ENCODE data around the gene AGRN.

AGRN gene

DNA sequence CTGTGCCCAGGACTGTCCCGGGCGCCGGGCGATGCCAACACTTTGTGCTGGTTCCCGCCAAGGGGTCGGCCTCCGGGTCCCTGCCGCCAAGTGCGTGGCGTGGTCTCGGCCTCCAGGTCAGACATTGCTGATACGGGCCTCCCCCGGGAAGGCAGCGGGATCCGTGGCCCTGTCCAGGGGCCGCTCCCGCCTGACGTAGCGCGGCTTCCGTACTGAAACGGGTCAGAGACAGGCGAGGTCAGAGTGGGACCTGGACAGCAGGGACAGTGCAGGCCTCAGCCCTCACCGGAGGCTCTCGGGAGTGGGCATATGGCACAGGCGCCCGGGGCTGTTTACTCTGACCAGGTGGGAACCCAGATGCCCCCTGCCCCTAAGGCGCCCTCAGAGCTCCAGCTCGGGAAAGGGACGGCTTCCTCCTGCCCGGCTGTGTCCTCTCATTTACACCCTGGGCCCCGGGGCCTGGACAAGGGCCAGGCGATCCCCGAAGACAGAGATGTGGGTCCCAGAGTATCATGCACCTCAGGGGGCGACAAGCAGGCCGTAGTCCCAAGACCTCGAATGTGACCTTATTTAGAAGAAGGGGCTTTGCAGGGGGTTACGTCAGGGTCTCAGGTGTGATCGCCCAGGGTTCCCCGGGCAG, 63.0 kb downstream of the AGRN start:
- DNase-seq = no peak

DNA sequence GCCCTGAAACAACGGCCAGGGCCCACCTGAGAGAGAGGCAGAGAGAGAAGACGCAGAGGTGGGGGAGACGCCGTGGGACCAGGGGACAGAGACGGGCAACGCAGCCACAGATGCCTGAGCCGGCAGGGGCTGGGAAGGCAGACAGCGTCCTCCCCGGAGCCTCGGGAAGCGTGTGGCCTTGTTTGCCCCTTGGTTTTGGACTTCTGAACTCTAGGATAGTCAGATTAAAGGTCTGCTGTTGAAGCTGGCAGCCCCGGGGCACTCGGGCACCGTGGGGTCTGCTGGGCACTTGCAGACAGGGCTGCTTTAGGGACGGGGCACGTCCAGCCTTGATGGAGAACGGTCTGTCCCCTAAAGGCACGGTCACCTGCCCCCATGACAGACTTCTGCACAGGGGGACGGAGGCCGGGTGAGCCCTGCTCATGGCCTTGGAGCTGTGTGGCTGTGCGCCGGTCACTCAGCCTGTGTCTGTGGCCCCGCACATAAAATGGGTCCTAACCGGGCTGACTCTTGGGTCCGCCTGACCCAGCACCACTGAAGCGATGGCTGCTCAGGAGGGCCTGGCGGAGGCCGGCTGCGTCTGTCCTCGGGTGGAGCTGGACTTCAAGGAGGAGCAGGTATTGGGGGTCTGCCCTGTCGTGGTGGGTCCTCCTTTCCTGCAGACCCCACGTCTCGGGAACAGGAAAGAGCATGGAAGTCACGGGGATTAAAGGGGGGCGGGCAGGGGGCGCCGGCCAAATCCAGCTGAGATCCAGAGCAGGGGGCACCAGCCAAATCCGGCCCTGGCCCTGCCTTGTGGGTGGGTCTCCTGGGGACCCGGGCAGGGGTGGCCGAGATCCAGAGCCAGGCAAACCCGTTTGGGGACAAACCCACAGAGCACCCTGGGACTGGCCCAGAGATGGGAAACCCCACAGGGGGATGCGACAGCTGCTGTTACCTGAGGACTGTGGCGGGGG, 63.8 kb downstream of the AGRN start:
- DNase-seq = no peak

DNA sequence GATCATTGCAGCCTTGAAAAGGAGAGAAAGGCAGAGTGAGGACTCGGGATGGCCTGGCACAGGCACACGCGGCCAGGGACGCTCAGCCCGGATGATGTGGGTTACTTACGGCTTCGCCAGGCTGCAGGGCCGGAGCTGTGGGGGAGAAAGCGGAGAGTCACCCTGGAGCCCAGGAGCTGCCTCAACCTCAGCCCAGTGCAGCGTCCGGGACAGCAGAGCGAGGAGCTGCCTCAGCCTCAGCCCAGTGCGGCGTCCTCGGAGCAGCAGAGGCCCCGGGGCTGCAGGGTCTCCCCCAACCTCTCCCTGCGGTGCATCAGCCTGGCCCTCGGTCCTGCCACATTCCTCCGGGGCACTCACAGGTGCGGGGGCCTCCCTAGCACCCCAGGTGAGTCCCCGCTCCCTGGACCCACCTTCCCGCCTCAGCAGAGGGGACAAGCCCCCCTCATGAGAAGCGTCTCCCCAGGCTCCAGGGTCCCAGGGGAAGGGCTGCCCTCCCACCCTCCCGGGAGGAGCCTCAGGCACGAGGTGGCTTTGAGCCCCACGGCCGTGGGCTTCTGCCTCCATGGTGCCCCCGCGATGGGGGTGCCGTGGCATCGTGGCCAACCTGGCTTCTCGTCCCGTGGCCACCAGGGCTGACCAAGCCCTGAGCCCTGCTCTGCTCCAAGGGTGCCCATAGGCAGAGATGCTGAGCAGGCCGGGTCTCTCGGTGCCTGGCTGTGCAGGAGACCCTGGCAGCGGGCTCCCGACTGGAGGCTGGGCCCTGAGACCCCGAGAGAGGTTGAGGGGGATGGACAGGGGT, 64.7 kb downstream of the AGRN start:
- no peak for DNase-seq

DNA sequence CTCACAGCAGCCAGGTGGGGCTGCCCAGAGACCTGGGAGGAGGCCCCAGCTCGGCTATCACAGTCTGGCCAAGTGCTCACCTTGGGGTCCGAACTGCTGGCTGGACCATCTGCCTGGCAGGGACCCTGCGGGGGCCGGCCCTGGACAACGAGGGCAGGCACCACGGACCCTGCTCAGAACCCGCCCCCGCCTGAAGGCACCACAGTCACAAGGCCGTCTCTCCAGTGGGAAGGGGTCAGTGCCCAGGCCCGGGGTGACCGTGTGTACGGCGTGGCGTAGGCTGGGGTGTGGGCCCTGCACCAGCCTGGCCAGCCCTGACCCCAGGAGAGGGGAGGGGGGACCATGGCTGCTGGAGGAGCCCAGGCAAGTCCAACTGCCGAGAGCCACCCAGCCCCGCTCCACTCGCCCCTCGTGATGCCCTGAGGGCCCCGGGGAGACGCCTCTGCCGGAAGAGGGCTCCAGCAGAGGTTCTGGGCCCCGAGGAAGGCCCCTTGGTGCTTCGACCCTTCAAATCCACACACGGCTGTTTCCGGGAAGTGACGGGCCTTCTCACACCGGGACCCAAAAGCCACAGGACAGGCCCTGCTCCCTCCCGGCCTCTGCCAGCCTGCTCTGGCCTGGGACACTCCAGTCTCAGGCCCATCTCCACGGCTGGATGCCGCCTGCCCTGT, 65.4 kb downstream of the AGRN start:
- DNase-seq = no peak

DNA sequence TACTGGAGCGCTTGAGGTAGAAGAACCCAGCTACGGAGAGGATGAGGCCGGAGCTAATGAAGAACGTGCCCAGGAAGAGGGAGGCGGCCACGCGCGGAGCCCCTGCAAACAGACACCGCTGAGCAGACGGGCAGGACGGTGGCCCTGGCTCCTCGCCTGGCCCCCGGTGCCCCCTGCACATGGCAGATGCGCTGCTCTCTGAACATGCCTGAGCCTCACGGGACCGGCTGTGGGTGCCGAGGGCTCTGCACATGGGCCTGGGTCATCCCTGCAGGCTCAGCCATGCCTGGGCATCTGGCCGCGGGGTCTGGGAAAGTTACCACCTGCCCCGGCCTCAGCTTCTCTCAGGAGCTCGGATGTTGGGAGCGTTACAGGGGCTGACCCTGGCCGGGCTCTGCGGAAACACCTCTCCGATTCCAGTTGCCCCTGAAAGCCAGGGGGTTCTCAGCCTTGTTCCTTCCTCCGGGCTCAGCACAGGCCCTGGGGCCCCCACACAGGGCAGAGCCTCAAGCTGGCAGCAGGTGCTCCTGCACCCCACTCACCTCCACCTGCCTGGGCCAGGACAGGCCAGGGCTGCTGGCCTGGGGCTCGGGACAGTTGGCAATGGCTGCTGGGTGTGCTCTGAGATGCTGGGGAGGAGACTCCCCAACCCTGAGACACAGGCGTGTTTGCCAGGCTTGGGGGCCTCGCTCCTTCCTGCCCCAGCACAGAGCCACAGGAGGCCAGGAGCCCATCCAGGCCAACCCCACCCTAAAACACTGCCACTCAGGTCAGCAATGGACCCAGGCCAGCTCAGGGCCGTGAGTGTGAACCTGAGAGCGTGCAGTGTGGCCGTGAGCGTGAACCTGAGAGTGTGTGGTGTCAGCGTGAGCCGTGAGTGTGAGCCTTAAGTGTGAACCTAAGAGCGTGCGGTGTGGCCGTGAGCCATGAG, 66.3 kb downstream of the AGRN start:
- no peak for DNase-seq

DNA sequence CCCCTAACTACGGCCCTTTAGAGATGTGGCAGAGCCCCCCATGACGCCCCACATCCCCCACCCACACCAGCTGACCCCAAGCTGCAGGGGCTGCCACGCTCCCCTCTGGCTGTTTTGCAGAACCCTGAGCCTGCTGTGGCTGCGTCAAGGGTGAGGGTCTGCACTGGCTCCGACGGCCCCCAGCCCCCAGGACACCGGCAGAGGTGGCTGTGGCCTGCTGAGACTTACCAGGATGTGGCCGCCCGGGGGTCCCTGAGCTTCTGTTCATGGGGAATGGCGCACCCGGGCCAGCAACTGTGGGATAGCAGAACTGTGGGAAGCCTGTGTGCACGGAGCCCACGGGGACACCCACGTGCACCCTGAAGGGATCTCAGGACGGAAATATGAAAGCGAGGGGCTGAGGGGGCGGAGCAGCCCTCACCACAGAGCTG, 67.0 kb downstream of the AGRN start:
- no peak for DNase-seq

DNA sequence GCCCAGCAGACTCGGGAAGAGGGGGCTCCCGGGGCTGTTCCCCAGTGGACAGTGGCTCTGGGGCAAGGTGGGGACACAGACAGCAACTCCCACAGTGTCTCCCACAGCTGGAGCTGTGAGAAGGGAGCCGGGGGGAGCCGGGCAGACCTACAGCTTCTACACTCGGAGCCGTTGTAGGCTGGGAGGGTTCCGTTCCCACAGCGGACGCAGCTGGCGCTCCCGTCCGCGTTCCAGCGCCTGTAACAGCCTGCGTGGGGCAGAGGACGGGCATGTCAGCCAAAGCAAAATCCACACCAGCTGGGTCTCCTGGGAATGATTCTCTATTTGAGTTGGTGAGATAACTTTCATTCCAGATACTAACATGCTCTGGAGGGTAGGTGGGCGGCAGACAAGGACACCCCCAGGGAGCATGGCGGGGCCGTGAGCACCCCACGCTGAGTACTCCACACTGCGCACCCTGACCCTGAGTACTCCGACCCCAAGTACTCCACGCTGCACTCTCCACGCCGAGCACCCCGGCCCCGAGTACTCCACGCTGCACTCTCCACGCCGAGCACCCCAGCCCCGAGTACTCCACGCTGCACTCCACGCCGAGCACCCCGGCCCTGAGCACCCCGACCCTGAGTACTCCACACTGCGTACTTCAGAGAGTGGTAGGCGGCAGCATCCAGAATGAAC, 67.6 kb downstream of the AGRN start:
- DNase-seq = no peak

DNA sequence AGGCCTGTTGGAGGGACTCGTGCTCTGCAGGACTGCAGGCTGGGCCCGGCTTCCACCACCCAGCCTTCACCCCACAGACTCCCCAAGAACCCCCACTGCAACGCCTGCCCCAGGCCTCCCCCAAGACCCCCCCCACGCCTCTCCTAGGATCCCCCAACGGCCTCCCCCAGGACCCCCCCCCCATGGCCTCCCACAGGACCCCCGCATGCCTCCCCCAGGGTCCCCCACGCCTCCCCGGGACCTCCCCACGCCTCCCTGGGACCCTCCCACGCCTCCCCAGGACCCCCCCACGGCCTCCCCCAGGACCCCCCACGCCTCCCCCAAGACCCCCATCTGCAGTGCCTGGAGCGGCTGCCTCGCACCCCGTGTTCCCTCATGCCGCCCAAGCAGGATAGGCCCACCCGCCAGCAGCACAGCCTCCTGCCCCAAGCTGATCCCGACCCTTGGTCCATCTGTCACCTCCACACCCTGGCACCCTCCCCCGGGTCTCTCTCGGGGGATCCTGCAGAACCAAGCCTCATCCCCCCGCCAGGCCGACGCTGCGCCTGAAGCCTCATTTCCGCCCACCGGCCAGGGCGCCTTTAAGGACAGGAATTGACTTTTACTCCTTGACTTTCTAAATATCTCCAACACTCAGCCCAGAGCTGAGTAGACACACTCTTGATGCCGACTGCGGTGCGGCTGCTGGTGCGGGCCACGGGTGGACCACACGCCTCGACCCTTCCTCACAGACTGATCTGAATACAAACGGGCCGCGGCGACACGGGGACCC, 68.3 kb downstream of the AGRN start:
- no peak for DNase-seq

DNA sequence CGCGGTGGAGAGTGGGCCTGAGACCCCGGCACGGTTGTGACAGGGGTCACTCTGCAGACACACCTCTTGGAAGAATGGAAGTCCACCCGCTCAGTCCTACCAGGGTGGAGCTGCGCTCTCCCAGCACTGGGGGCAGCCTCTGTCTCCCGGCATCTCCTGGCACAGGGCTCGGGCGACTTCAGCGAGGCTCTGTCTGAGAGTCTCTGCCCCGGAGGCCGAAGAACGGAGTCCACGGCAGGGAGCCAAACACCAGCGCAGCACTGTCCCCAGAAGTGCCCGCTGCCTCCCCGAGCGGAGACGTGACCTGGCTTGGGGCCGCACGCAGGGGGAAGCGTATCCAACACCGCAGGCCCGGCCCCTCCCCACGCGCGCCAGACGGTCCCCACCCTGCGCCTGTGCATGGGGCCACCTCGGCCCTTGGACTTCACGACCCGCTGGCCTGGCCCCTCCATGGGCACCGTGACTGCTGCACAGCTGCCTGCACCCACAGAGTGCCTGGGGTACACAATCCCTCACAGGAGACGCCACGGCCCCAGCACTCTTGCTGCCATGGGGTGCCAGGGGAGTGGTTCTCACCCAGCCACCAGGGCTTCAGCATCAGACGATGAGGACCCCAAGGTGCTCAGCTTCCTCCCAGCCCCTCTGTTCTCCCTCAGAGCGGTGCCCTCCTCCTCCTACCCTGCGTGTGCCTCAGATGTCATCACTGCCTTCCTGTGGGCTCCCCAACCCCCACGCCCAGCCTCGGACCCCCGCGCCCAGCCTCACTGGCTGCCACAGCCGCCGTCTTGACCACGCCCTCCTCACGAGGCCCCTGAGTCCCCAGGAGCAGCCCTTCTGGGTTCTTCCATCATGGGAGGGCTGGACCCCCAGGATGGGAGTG, 69.1 kb downstream of the AGRN start:
- no peak for DNase-seq

DNA sequence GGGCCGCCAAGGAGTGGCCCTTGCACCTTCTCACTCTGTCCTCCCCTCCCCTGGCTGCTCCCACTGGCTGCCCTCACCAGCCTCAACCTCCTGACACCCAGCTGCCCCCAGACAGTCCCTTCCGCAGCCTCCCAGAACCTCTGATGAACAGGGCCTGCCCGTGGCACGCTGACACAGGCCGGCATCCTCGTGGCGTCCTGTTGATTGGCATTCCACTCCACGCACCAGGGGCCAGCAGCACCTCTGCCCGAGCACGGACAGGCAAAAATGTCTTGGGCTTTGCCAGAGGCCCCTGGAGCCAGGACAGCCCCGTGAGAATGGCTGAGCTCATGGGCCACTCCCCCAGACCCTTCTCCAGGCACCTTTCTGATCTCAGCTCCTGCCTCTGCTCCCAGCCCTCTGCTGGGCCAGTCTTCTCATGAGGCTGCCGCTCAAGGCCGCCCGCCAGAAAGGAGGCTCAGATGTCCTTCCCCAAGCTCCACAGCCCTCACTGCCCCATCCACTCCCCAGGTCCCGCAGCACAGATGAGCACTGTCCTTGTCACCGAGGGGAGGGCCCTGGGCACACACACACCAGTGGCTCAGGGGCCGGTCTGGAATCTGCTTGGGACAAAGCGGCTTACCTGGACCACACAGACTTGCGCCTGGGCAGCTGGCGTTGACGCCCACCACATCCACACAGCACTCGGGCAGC, 70.0 kb downstream of the AGRN start:
- no peak for DNase-seq

DNA sequence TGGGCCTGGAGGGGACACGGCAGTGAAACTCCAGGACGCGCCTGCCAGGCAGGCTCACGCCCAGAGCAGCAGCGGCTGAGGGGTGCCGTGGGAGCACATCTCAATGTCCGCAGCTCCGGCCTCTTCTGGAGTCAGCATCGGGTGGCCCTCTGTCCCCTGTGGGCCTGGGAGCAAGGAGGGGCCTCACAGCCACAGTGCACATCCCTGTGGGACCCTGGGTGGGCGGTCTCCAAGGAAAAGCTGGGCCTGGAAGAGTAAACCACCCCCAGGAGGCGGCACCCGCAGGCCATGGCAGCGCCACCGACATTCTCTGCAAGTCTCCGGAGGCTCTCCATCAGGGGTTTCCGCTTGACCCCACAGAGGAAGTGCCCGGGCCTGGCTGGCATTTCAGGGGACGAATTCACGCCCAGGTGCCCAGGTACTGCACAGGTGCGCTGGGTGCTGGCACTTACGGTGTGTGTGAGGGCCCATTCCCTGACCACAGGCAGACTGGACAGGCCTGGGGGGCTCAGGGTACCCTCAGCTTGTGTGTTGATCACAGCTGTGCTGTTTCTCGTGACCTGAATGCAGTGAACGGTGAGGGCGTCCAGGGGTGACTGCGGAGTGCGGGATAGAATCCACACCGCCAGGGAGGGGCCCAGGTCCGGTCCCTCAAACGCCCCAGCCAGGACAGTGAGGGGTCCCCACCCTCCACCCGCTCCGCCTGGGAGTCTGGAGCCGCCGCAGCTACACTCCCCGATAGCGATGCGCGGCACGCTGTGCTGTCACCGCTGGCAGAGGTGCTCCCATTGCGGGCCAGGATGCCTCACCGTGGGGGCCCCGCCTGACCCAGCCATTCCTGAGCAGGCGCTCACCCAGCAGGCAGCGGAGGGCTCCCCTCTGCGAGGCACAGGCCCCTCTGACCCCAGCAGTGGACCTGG, 70.8 kb downstream of the AGRN start:
- DNase-seq = no peak

DNA sequence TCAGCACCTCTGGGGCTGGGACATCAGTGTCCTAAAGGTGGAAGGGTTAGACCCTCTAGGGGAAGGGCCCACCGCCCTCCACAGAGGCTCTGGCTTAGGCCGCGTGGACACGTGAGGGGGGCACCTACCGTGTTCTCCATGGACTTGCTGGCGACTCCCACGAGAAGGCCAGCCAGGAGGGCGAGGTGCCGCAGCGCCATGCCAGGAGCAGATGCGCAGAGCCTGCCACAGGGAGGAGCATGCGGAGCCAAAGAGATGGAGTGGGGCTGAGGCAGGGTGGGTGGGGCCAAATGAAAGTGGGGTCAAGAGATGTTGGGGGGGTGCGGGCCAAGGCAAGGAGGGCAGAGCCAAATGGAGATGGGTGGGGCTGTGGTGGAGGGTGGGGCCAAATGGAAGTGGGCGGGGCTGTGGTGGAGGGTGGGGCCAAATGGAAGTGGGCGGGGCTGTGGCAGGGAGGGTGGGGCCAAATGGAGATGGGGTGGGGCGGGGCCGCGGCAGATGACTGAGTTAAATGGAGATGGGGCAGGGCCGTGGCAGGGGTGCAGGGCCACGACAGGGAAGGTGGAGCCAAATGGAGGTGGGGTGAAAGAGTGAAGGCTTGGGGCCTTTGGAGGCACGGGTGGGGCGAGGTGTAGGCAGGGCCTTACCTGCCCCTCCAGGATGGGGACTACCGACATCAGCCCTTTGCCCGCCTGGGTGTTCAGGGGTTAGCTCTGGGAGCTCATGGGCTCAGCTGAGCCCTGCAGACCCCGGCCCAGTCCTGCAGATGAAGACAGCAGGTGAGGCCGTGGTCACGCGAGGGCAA, 71.6 kb downstream of the AGRN start:
- no peak for DNase-seq

DNA sequence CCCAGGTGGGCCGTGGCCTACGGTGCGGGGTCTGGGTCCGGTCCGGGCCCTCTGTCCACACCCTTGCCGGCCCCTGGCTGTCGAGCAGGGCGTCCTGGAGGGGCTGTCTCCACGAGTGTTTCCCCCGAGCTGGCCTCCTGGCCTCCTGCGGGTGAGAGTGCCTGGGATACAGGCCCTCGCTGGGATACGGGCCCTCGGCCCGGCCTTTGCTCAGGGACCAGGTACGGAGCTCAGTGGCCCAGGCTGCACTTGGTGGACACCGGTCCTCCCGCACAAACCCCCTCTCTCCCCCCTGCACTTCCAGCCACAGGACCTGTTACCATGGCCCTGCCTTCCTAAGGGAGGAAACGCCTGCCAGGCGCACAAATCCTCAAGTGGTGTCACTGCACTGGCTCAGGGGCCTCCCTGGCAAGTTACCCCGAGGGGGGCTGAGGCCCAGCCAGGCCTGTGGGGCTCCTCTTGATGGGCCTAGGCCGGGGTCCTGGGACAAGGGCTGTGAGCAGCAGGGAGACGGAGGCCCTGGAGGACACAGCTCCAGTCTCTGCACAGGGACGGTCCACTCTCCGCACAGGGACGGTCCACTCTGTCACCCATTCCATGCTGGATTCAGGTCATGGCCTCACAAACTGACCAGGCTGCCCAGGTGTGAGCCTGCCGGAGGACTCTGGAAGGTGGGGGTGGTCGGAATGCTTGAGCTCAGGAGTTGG, 72.4 kb downstream of the AGRN start:
- DNase-seq = no peak

DNA sequence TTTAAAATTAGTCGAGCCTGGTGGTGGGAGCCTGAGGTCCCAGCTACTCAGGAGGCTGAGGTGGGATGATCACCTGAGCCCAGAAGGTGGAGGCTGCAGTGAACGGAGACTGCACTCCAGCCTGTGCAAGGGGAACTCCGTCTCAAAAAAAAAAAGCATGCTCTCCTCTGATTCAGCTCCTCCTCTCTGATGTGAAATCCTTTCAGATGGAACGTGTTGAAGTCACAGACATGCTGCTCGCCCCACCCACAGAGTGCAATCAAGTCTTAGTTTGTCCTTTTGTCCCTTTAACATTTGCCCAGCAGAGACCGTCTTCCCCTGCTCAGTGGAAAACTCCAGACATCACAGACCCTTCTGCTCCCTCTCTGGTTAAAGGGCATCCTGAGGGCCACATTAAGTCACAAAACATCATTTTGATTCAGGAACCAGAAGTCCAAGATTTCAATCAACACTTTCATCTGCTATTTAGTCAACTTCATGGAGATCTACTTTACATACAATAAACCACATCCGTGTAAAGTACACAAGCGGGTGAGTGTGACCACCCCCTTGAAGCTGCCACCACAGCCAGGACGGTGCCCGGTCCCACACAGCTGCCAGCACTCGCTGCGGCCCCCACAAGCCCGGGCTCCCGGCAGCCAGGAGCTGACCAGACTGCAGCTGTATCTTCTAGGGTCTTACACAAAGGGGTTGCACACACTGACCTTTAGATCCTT, 73.1 kb downstream of the AGRN start:
- DNase-seq = no peak

DNA sequence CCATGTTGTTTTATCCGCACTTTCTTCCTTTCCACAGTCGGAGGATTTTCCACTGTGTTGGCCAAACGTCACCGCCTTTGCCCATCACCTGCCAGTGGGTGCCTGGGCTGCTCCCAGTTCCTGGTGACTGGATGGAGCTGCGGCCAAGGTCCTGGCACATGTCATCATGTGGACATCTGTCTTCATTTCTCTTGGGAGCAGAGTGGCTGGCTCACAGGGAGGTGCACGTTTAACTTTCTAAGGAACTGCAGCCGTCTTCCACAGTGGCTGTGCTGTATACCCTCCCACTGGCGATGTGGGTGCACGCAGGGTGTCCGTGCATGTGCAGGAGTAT, 73.7 kb downstream of the AGRN start:
- no peak for DNase-seq

Data from NCI-H2081 (cell line).